M059J (cell line): Measurements from ENCODE around the gene ELL2. TPM values are rescaled to one million over a fixed set of nuclear protein-coding genes. Genes with fewer than 3 reads are reported as not detected.
"Not testable (repeated sequence)": the region's sequence is repeated elsewhere in the genome, so short reads cannot be mapped to it uniquely, and the experiment has no call there.

ENCODE experiments used
- DNase-seq: peaks from one replicate; pipeline ENCODE4 v3.0.0-alpha.2; 2012; ENCODE audit warnings: low read depth
- total RNA-seq: library from RNA; depleted of rRNA; stranded (reverse); fragments of >200 nt; shearing (Covaris generic); gene quantifications from 2 replicates; pipeline ENCODE4 v1.2.3, GENCODE V29; 2014

Gene ELL2
- total RNA-seq, 1 experiment from 2014 or later, result 238 TPM

- DNase-seq, result no peak
Measured at GRCh38 chr5:95930141-95930930, 31.3 kb downstream of the ELL2 start.

- DNase-seq, result no peak
Measured at GRCh38 chr5:95928724-95929253, 32.9 kb downstream of the ELL2 start.

- DNase-seq, result no peak
Measured at GRCh38 chr5:95927927-95928723, 33.5 kb downstream of the ELL2 start.

- DNase-seq, result not testable (repeated sequence)
Measured at GRCh38 chr5:95927300-95927699, 34.4 kb downstream of the ELL2 start.

- DNase-seq, result no peak
Measured at GRCh38 chr5:95925939-95926338, 35.7 kb downstream of the ELL2 start.

GRCh38 chr5:95925378-95925744 is 36.3 kb downstream of the ELL2 start:
- no peak for DNase-seq

- DNase-seq, result no peak
Measured at GRCh38 chr5:95924720-95925377, 36.8 kb downstream of the ELL2 start.

- DNase-seq, result no peak
Measured at GRCh38 chr5:95923918-95924544, 37.6 kb downstream of the ELL2 start.

- DNase-seq, result no peak
Measured at GRCh38 chr5:95922798-95923197, 38.9 kb downstream of the ELL2 start.

GRCh38 chr5:95921501-95921900 is 40.1 kb downstream of the ELL2 start:
- no peak for DNase-seq

GRCh38 chr5:95920822-95921221 is 40.8 kb downstream of the ELL2 start:
- DNase-seq, result no peak

- no peak for DNase-seq
Measured at GRCh38 chr5:95919658-95920057, 42.0 kb downstream of the ELL2 start.

- DNase-seq, result no peak
Measured at GRCh38 chr5:95918421-95919006, 43.1 kb downstream of the ELL2 start.

- DNase-seq, result no peak
Measured at GRCh38 chr5:95917207-95917606, 44.4 kb downstream of the ELL2 start.

GRCh38 chr5:95916687-95917085 is 45.0 kb downstream of the ELL2 start:
- DNase-seq, result no peak

GRCh38 chr5:95915999-95916686 is 45.5 kb downstream of the ELL2 start:
- no peak for DNase-seq

- DNase-seq, result no peak
Measured at GRCh38 chr5:95913663-95914062, 48.0 kb downstream of the ELL2 start.

GRCh38 chr5:95912029-95912428 is 49.6 kb downstream of the ELL2 start:
- DNase-seq, result no peak

GRCh38 chr5:95910521-95910920 is 51.1 kb downstream of the ELL2 start:
- no peak for DNase-seq

- DNase-seq, result no peak
Measured at GRCh38 chr5:95909738-95910137, 51.9 kb downstream of the ELL2 start.

- DNase-seq, result peak; percentile 34
Measured at GRCh38 chr5:95908799-95909198, 52.9 kb downstream of the ELL2 start.
